ENCODE data around the gene MAL. TPM values are rescaled to one million over a fixed set of nuclear protein-coding genes. Genes with fewer than 3 reads are reported as not detected.

The MAL gene
- total and polyA plus RNA-seq, 2 of the 4 experiments (the other 2 are of a cell fraction): not detected

GRCh38 chr2:95021847-95022246 is 3.7 kb upstream of the MAL start:
- ChIA-PET POLR2A (ENCODE audit: unreplicated experiment) (no interaction called here), CTCF (interaction anchor here (0.7 to 1.9 kb wide), 7 partner anchors 9 to 94 kb away, joined by 3 to 9 read pairs (median 4); no protein-coding TSS in a partner anchor)
- Histone ChIP-seq H3K4me2 (ENCODE audit: low read depth, low read length) (no peak overlapping the region), H4K5ac (ENCODE audit: low read depth, low read length) (no peak overlapping the region), H2BK20ac (ENCODE audit: low read depth, low read length) (no peak overlapping the region), H4K20me1 (ENCODE audit: insufficient read depth, low read length) (no peaks in the 10 kb centered on the region), H4K91ac (ENCODE audit: insufficient read depth, low read depth, low read length) (no peak overlapping the region), H3K9me1 (ENCODE audit: insufficient read depth, low read length) (no peaks in the 10 kb centered on the region), H3K36me3 (ENCODE audit: control insufficient read depth, insufficient read depth, low read length) (no peaks in the 10 kb centered on the region), H2AK5ac (ENCODE audit: low read depth, low read length) (no peak overlapping the region), H3K9me3 (ENCODE audit: control insufficient read depth, insufficient read depth, low read length) (no peaks in the 10 kb centered on the region), H3K79me1 (ENCODE audit: low read depth in 1 of 2, low read length in 2 of 2) (no peaks in the 10 kb centered on the region), H3K4me3 (ENCODE audit: insufficient read depth, low read depth, low read length) (no peak overlapping the region), H2BK5ac (ENCODE audit: low read depth, low read length, poor library complexity, severe bottlenecking) (no peak overlapping the region), H3K4ac (ENCODE audit: low read depth, low read length) (no peak overlapping the region), H3K9ac (ENCODE audit: low read depth, low read length) (no peak overlapping the region), H4K8ac (ENCODE audit: low read depth in 2 of 2, low read length in 2 of 2) (no peak overlapping the region), H3K27ac (ENCODE audit: insufficient read depth, low read length) (no peak overlapping the region), H2BK120ac (ENCODE audit: low read depth, low read length) (no peak overlapping the region), H3K18ac (ENCODE audit: low read depth, low read length) (no peak overlapping the region), H2AFZ (replicated peaks; ENCODE audit: low read length, poor library complexity) (no peak overlapping the region), H3K27me3 (ENCODE audit: control insufficient read depth, insufficient read depth, low read length) (peaks cover 76% of the 10 kb centered on the region), H2AK9ac (replicated peaks; ENCODE audit: low read depth, low read length, poor library complexity) (no peak overlapping the region), H3K23ac (ENCODE audit: low read depth, low read length) (no peak overlapping the region), H3K14ac (replicated peaks; ENCODE audit: low read depth, low read length) (no peak overlapping the region), H3K4me1 (ENCODE audit: control insufficient read depth, insufficient read depth, low read length) (peaks cover 4% of the 10 kb centered on the region; the same call in 1 of the 2 replicates), H2BK15ac (ENCODE audit: low read depth, low read length) (no peak overlapping the region), H3K56ac (ENCODE audit: extremely low read depth, insufficient read depth, low read length) (no peak overlapping the region)
- in situ Hi-C loops (cut with MboI; ENCODE audit: low sequenced_read_pairs): loop anchor here (5.0 kb wide), 1 partner anchor 55 kb away; no protein-coding TSS in a partner anchor
- dilution Hi-C loops (cut with HindIII; ENCODE audit: low sequenced_read_pairs, unreplicated experiment): no loop called here
- no TSS peak for BruUV-seq (replicated peaks)
- intact Hi-C loops (cut with micrococcal nuclease): loop anchor here (1.0 kb wide), 5 partner anchors 31 to 185 kb away; partner anchors contain the start of gene ZNF892
- TF ChIP-seq FOS (IDR thresholded peaks at IDR 0.05; ENCODE audit: low read depth, low read length): no peak
- no peak for TF ChIP-seq MAFK (IDR thresholded peaks at IDR 0.05; ENCODE audit: low read depth, low read length)
- no peak for TF ChIP-seq POLR2A (IDR thresholded peaks at IDR 0.05; ENCODE audit: low read depth, low read length)
- TF ChIP-seq SMC3 (IDR thresholded peaks at IDR 0.05; ENCODE audit: low read depth, low read length): no peak
- no peak for TF ChIP-seq CHD1 (IDR thresholded peaks at IDR 0.05; ENCODE audit: low read depth, low read length)
- TF ChIP-seq ELK1 (IDR thresholded peaks at IDR 0.05; ENCODE audit: borderline replicate concordance, low read depth, low read length): no peak
- no peak for TF ChIP-seq MXI1 (IDR thresholded peaks at IDR 0.05; ENCODE audit: borderline replicate concordance, low read depth, low read length)
- TF ChIP-seq MAZ (IDR thresholded peaks at IDR 0.05; ENCODE audit: borderline replicate concordance, low read depth, low read length): no peak
- TF ChIP-seq CEBPB (IDR thresholded peaks at IDR 0.05; ENCODE audit: low read depth, low read length): no peak
- TF ChIP-seq RFX5 (IDR thresholded peaks at IDR 0.05; ENCODE audit: low read depth, low read length): no peak
- TF ChIP-seq CTCF (conservative IDR thresholded peaks at IDR 0.05; ENCODE audit: low read depth, low read length): no peak
- no peak for TF ChIP-seq USF2 (IDR thresholded peaks at IDR 0.05; ENCODE audit: low read depth, low read length)
- TF ChIP-seq NFE2L2 (IDR thresholded peaks at IDR 0.05; ENCODE audit: low read depth, low read length): no peak
- no peak for TF ChIP-seq BHLHE40 (IDR thresholded peaks at IDR 0.05; ENCODE audit: low read depth, low read length)
- TF ChIP-seq RCOR1 (IDR thresholded peaks at IDR 0.05; ENCODE audit: insufficient replicate concordance, low read length): no peak
- TF ChIP-seq RAD21 (IDR thresholded peaks at IDR 0.05; ENCODE audit: low read length): no peak
- WGBS, 2 experiments (ENCODE audit: extremely low coverage in 2 of 2, insufficient read length in 1 of 2): 40% methylated on average over 2 of the region's 4 CpGs; no CpG with 5 or more reads in 1 of the 2 experiments
- ATAC-seq (ENCODE audit: low read depth) (no peak), DNase-seq (no peak)

Measured in IMR-90 (cell line).